ENCODE data around the gene SYCN.
"Not testable (repeated sequence)": the region's sequence is repeated elsewhere in the genome, so short reads cannot be mapped to it uniquely, and the experiment has no call there.

The SYCN gene, protein sequence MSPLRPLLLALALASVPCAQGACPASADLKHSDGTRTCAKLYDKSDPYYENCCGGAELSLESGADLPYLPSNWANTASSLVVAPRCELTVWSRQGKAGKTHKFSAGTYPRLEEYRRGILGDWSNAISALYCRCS

DNA sequence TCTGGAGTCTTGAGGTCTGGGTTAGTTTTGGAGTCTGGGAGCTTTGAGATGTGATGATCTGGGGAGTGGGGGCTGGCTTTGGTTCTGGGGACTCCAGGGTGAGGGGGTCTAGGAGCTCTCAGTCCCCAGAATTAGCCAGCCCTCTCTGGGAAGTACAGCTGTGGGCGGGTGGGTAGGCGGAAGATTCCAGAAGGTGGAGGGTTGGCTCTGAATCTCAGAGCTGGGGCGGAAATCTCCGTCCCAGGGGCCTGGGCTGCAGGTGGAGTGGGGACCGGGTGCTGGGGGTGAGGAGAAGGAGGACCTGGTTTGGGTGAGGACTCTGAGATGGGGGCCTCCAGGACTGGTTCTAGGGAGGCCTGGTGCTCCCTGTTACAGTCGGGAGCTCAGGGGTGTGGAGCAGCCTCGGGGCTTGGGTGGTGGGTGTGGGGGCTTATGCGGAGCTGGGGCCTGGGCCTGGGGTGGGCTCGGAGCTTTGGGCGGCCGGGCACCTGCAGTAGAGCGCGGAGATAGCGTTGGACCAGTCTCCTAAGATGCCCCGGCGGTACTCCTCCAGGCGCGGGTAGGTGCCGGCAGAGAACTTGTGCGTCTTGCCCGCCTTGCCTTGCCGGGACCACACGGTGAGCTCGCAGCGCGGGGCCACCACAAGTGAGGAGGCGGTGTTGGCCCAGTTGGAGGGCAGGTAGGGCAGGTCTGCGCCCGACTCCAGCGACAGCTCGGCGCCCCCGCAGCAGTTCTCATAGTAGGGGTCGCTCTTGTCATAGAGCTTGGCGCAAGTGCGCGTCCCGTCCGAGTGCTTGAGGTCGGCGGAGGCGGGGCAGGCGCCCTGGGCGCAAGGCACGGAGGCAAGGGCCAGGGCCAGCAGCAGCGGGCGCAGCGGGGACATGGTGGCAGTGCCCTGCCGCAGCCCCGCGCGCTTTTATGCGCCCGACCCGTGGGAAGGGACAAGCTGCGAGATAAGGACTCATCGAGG lies at the start of gene SYCN:
Gene SYCN, minus strand, starts transcription at position 892 of the 970 bp plus-strand sequence. Its CDS starts 9 bp downstream, at position 883.
- Histone ChIP-seq H3K4me1 (peaks cover 6% of the 10 kb centered on the region), H3K4me2 (no peak within 1 kb of the TSS), H3K27me3 (peaks cover 30% of the 10 kb centered on the region), H3K4me3 (no peak within 1 kb of the TSS), H3K9me3 (no peaks in the 10 kb centered on the region), H3K36me3 (no peaks in the 10 kb centered on the region), H3K27ac (no peak within 1 kb of the TSS), H4K20me1 (no peaks in the 10 kb centered on the region; the same call in 1 of the 2 replicates), H3K9ac (no peak within 1 kb of the TSS)
- TF ChIP-seq Cebpa-rat (IDR thresholded peaks at IDR 0.05) = no peak

DNA sequence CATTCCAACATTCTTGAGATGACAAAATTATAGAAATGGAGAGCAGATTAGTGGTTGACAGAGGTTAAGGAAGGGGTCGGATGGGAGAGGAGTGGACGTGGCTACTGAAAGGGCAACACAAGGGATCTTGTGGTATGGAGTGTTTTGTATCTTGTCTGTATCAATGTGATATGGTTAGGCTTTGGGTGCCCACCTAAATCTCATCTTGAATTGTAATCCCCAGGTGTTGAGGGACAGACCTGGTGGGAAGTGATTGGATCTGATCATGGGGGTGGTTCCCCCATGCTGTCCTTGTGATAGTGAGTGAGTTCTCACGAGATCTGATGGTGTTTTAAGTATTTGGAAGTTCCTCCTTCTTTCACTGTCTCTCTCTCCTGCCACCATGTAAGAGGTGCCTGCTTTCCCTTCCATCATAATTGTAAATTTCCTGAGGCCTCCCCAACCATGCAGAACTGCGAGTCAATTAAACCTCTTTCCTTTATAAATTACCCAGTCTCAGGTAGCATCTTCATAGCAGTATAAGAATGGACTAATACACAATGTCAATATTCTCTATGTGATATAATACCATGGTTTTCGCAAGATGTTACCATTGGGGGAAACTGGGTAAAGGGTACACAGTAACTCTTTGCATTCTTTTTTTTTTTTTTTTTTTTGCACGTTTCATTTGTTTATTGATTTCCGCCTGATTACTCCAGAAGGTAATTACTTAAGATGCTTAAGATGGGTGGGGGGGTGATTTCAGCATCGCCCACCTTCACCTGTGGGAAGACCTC lies 49.5 kb upstream of the SYCN start:
- Histone ChIP-seq H3K4me2 (peak overlapping the region; percentile 73), H3K4me3 (no peak overlapping the region), H3K4me1 (peaks cover 82% of the 10 kb centered on the region), H4K20me1 (no peaks in the 10 kb centered on the region), H3K27ac (peak overlapping the region; percentile 84), H3K9me3 (peaks cover 26% of the 10 kb centered on the region), H3K36me3 (no peaks in the 10 kb centered on the region), H3K9ac (peak overlapping the region; percentile 8; the same call in 1 of the 2 replicates), H3K27me3 (no peaks in the 10 kb centered on the region)
- TF ChIP-seq Cebpa-rat (IDR thresholded peaks at IDR 0.05) = no peak

DNA sequence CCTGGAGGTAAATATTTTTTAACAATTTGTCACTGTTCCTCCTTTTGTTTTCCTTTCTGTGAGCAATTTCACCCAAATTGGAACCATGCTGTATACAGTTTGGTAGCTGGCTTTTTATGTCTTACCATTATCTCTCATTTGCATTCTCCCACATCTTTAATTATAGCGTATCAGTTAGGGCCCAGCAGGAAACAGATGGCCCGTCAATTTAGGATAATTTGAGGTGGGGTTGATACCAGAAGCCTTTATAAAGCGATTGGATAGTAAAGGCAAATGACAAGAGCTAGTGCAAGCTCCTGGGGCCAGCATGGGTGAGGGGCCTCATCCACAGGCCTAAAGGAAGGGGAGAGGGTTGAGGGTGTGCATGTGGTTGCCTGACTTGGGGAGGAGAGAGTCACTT lies 48.4 kb upstream of the SYCN start:
- no peak for TF ChIP-seq Cebpa-rat (IDR thresholded peaks at IDR 0.05)
- Histone ChIP-seq H3K9me3 (peaks cover 31% of the 10 kb centered on the region), H3K27me3 (no peaks in the 10 kb centered on the region), H3K4me1 (peaks cover 81% of the 10 kb centered on the region), H3K27ac (peak overlapping the region; percentile 84), H3K9ac (peak overlapping the region; percentile 36; the same call in 1 of the 2 replicates), H3K36me3 (no peaks in the 10 kb centered on the region), H3K4me2 (peak overlapping the region; percentile 73), H3K4me3 (no peak overlapping the region; the same call in 1 of the 2 replicates), H4K20me1 (no peaks in the 10 kb centered on the region)

DNA sequence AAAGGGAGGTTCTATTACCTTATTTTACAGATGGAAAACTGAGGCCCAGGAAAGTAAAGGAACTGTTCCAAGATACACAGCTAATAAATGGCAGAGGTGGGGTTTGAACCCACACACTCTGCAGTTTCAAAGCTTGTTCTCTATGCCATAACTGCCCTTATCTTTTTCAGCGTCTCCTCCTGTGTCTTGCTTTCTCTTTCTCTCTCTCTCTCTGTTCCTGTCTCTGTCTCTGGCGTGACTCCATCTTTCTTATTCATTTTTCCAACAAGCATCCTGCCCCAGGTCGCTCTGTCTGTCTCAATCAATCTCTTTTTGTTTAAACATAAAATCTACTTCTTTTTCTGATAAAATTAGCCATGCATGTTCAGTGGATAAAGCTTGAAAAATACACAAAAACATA lies 47.8 kb upstream of the SYCN start:
- H3K4me2 ChIP-seq = peak overlapping the region; percentile 73
- H3K4me1 ChIP-seq = peaks cover 84% of the 10 kb centered on the region
- H3K4me3 ChIP-seq = no peak overlapping the region; the same call in 1 of the 2 replicates
- peak overlapping the region; percentile 36; the same call in 1 of the 2 replicates for H3K9ac ChIP-seq
- peaks cover 27% of the 10 kb centered on the region for H3K9me3 ChIP-seq
- H4K20me1 ChIP-seq = no peaks in the 10 kb centered on the region
- peak overlapping the region; percentile 84 for H3K27ac ChIP-seq
- H3K36me3 ChIP-seq = no peaks in the 10 kb centered on the region
- H3K27me3 ChIP-seq = no peaks in the 10 kb centered on the region
- no peak for TF ChIP-seq Cebpa-rat (IDR thresholded peaks at IDR 0.05)

DNA sequence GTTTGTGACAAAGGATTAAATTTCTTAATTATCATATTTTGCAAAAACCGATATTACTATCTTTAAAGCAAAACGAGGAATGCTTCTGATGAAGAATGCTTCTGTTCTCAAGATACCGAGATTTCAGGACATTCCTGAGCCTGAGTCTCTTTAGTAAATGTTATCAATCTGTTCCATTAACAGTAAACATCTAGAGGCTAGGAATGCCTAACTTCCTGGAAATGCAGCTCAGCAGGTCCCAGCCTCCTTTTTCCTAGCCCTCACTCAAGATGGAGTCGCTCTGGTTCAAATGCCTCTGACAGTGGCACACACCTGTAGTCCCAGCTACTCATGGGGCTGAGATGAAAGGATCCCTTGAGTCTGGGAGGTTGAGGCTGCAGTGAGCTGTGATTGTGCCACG lies 47.0 kb upstream of the SYCN start:
- H3K4me2 ChIP-seq = peak overlapping the region; percentile 73
- H3K36me3 ChIP-seq = no peaks in the 10 kb centered on the region
- no peak overlapping the region for H3K4me3 ChIP-seq
- H4K20me1 ChIP-seq = no peaks in the 10 kb centered on the region
- peaks cover 81% of the 10 kb centered on the region for H3K4me1 ChIP-seq
- H3K9me3 ChIP-seq = peaks cover 20% of the 10 kb centered on the region
- TF ChIP-seq Cebpa-rat (IDR thresholded peaks at IDR 0.05) = no peak
- no peaks in the 10 kb centered on the region for H3K27me3 ChIP-seq
- H3K9ac ChIP-seq = no peak overlapping the region
- peak overlapping the region; percentile 84 for H3K27ac ChIP-seq

DNA sequence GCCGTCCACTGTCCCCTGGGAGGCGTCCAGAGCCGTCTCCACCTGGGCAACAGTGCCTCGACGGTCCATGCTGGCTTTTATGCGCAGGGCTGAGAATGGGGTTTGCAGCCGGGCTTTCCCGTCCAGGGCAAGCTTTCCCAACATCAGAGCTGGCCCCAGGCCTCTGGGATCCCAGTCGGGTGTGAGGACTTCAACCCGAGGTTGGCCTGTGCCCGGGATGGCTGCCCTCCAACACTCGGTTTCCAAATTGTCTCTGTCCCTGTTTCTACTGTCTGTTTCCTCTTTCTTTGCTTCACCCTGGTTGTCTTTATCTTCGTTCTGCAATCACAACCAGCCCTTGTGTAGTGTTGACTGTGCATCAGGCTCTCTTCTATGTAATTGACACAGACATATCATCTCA lies 44.7 kb upstream of the SYCN start, which contains the start of gene IFNL4:
Gene IFNL4, minus strand, starts transcription at position 51 of the 400 bp plus-strand sequence.
- H3K9me3 ChIP-seq = peaks cover 11% of the 10 kb centered on the region; the same call in 1 of the 2 replicates
- no peak within 1 kb of the TSS for H3K9ac ChIP-seq
- peak within 1 kb of the TSS; percentile 54; the same call in 1 of the 2 replicates for H3K4me2 ChIP-seq
- no peak within 1 kb of the TSS; the same call in 1 of the 2 replicates for H3K27ac ChIP-seq
- TF ChIP-seq Cebpa-rat (IDR thresholded peaks at IDR 0.05) = no peak
- no peaks in the 10 kb centered on the region for H4K20me1 ChIP-seq
- H3K36me3 ChIP-seq = no peaks in the 10 kb centered on the region
- H3K4me3 ChIP-seq = no peak within 1 kb of the TSS
- no peaks in the 10 kb centered on the region for H3K27me3 ChIP-seq
- H3K4me1 ChIP-seq = peaks cover 68% of the 10 kb centered on the region

DNA sequence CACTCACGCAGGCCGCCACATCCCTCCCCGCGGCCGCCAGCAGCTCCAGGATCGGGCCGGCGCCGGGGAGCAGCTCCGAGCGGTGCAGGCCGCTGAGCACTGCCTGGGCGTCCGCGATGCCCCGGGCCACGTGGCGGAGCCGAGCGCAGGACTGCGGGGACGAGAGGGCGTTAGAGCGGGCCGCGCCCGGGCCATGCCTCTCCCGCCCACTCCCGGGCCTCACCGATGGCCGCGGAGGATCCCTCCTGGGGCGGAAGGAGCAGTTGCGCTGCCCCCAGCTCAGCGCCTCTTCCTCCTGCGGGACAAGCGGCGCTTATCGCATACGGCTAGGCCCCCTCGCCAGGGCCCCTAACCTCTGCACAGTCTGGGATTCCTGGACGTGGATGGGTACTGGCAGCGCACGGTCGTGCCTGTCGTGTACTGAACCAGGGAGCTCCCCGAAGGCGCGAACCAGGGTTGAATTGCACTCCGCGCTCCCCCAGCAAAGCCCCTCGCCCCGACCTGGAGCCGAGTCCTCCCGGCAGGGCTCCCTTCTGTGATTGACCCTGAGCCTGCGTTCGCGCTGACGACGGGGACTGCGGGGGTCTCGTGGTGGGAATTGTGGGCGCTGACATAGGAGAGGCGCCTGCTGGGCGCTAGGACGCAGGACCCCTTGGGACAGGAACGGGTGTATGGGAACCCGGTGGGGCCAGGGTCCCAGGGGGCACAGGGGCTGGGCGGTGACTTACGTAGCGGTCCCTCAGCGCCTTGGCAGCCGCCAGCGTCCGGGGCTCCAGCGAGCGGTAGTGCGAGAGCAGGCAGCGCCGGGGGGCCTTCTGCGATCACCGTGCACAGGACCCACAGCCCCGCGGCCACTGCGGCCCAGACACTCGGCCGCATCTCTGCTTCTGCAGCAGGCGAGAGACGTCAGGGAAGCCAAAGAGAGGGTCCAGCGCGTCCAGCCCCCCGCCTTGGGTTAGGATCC lies 43.9 kb upstream of the SYCN start:
- Histone ChIP-seq H4K20me1 (no peaks in the 10 kb centered on the region), H3K27ac (no peak overlapping the region; the same call in 1 of the 2 replicates), H3K36me3 (no peaks in the 10 kb centered on the region), H3K4me1 (peaks cover 64% of the 10 kb centered on the region), H3K27me3 (no peaks in the 10 kb centered on the region), H3K9me3 (peaks cover 11% of the 10 kb centered on the region; the same call in 1 of the 2 replicates), H3K4me3 (no peak overlapping the region), H3K9ac (no peak overlapping the region), H3K4me2 (peak overlapping the region; percentile 54; the same call in 1 of the 2 replicates)
- no peak for TF ChIP-seq Cebpa-rat (IDR thresholded peaks at IDR 0.05)

DNA sequence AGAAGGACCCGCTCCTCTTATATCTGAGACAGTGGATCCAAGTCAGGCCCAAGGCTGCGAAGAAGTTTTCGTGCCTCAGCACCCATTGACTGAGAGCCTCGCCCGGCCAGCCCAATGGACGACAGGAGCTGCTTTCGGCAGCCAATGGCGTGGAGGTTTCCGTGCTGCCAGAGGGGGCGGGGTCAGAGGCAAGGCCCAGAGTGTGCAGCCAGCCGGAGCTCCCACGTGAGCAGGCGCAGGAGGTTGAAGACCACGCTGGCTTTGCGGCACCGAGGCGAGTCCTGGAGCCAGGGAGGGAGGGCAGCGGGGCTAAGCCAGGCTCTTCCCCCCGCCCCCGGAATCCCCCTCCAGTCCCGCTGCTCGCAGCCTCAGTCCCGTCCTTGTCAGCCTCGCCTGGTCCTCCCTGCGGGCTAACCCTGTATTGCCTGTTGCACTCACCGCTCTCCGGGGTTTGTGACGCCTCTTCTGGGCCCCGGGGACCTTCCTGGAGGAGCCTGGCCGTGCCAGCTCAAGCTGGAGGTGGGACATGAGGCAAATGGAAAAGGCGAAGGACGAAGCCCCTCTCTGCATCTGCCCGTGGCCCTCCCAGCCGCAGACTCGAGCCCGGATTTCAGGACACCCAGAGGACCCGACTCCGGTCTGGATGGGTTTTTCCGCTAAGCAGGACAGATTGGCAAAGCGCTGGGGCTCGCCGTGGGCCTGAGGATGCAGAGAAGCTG lies 43.0 kb upstream of the SYCN start:
- Histone ChIP-seq H3K27me3 (no peaks in the 10 kb centered on the region), H3K4me3 (no peak overlapping the region)

DNA sequence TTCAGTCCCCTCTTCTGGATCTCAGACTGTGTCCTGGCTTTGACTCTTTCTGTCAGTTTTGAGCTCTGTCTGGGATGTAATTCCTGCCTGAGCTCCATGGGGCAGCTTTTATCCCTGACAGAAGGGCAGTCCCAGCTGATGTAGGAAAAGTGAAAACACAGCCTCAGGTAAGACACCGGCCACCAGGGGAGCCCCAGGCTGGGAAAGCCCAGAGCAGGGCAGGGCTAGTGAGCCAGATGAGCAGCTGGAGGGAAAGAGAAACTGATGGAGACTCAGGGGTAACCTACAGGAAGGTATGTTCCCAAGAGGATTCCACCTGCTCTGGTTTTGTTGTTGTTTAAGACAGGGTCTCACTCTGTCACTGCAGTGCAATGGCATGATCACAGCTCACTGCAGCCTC lies 41.1 kb upstream of the SYCN start:
- not testable (repeated sequence) for H3K4me2 ChIP-seq, H3K9ac ChIP-seq, H3K4me3 ChIP-seq, H3K36me3 ChIP-seq, H3K27ac ChIP-seq, H4K20me1 ChIP-seq, H3K27me3 ChIP-seq
- Histone ChIP-seq H3K4me1 (peaks cover 40% of the 10 kb centered on the region), H3K9me3 (peaks cover 11% of the 10 kb centered on the region; the same call in 1 of the 2 replicates)

More for the DNA sequence above, 43.0 kb upstream of the SYCN start:
- no peak overlapping the region for H3K27ac ChIP-seq
- no peak for TF ChIP-seq Cebpa-rat (IDR thresholded peaks at IDR 0.05)
- no peaks in the 10 kb centered on the region for H4K20me1 ChIP-seq
- H3K36me3 ChIP-seq = no peaks in the 10 kb centered on the region
- no peak overlapping the region for H3K9ac ChIP-seq
- H3K4me1 ChIP-seq = peaks cover 56% of the 10 kb centered on the region
- H3K4me2 ChIP-seq = peak overlapping the region; percentile 54
- peaks cover 11% of the 10 kb centered on the region; the same call in 1 of the 2 replicates for H3K9me3 ChIP-seq

DNA sequence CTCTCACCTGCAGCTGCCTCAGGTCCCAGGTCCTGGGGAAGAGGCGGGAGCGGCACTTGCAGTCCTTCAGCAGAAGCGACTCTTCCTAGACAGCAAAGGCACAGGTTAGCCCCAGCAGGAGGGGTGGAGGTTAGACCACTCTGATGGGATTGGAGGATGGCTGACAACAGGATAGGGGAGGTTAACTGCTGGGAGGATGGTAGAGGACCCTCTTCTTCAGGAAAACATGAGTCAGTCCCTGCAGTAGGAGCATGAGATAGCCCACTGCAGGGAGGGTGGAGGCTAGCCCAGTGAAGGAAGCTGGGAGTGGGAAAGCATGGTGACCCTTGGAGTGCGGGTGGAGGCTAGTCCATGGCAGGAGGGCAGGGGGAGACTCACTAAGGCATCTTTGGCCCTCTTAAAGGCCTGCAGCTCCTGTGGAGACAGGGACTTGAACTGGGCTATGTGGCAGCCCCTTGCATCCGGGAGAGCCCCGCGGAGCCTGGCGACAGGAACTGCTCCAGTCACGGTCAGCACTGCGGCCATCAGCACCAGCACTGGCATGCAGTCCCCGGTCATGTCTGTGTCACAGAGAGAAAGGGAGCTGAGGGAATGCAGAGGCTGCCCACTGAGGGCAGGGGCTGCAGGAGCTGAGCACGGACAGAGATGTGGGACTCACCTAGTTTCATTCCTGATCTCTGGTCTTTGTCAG lies 40.5 kb upstream of the SYCN start, which contains the start of gene IFNL3:
Gene IFNL3, minus strand, starts transcription at position 597 of the 691 bp plus-strand sequence. Its CDS starts 39 bp downstream, at position 558.
- H3K4me3 ChIP-seq, H3K27me3 ChIP-seq, H3K9ac ChIP-seq, H3K27ac ChIP-seq, H4K20me1 ChIP-seq, H3K4me2 ChIP-seq, H3K36me3 ChIP-seq: not testable (repeated sequence)
- Histone ChIP-seq H3K4me1 (peaks cover 40% of the 10 kb centered on the region), H3K9me3 (peaks cover 11% of the 10 kb centered on the region; the same call in 1 of the 2 replicates)

DNA sequence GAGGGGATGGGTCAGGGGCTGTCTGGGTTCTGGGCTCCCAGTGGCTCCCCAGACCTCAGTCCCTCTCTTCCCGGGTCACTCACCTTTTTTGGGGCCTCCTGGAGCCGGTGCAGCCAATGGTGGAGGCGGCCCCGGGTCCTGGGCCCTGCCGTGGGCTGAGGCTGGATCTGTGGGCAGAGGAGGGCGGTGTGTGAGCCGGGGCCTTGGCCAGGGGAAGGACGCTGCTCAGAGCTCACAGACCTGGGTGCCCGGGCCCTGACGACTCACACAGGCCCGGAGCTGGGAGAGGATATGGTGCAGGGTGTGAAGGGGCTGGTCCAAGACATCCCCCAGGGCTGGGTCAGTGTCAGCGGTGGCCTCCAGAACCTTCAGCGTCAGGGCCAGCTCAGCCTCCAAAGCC lies 39.7 kb upstream of the SYCN start:
- H3K4me3 ChIP-seq, H3K9ac ChIP-seq, H4K20me1 ChIP-seq, H3K4me2 ChIP-seq, H3K27me3 ChIP-seq, H3K27ac ChIP-seq, H3K36me3 ChIP-seq: not testable (repeated sequence)
- peaks cover 11% of the 10 kb centered on the region; the same call in 1 of the 2 replicates for H3K9me3 ChIP-seq
- peaks cover 43% of the 10 kb centered on the region for H3K4me1 ChIP-seq

Data from BLaER1 (cell line).